ENCODE data around the gene RHOG.

RHOG gene

DNA sequence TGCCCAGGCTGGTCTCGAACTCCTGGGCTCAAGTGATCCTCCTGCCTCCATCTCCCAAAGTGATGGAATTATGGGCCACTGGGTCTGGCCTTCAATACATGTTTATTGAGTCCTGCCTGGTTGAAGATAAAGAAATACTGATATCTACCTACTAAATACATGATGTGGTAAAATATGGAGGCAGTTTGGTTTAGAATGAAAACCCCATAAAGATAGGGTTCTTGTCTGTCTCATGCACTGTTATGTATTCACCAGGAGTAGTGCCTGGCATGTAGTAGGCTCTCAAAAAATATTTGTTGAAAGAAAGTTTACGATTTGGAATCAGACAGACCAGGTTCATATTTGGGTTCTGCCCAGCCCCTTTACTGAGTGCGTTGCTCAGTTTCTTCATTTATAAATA, 35.9 kb upstream of the RHOG start:
- TF ChIP-seq, protein P1, sequence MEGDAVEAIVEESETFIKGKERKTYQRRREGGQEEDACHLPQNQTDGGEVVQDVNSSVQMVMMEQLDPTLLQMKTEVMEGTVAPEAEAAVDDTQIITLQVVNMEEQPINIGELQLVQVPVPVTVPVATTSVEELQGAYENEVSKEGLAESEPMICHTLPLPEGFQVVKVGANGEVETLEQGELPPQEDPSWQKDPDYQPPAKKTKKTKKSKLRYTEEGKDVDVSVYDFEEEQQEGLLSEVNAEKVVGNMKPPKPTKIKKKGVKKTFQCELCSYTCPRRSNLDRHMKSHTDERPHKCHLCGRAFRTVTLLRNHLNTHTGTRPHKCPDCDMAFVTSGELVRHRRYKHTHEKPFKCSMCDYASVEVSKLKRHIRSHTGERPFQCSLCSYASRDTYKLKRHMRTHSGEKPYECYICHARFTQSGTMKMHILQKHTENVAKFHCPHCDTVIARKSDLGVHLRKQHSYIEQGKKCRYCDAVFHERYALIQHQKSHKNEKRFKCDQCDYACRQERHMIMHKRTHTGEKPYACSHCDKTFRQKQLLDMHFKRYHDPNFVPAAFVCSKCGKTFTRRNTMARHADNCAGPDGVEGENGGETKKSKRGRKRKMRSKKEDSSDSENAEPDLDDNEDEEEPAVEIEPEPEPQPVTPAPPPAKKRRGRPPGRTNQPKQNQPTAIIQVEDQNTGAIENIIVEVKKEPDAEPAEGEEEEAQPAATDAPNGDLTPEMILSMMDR (IDR thresholded peaks at IDR 0.05; ENCODE audit: low read depth, low read length, missing control alignments): no peak
- no peaks in the 10 kb centered on the region for H3K36me3 ChIP-seq (replicated peaks)
- DNase-seq: no peak
- H3K4me3 ChIP-seq (ENCODE audit: low read depth, low read length): no peak overlapping the region
- no peak overlapping the region for H3K27ac ChIP-seq
- in situ Hi-C loops (cut with HindIII; ENCODE audit: low pct_ligation_motif_present, low sequenced_read_pairs): no loop called here
- H3K27me3 ChIP-seq (replicated peaks): no peaks in the 10 kb centered on the region

DNA sequence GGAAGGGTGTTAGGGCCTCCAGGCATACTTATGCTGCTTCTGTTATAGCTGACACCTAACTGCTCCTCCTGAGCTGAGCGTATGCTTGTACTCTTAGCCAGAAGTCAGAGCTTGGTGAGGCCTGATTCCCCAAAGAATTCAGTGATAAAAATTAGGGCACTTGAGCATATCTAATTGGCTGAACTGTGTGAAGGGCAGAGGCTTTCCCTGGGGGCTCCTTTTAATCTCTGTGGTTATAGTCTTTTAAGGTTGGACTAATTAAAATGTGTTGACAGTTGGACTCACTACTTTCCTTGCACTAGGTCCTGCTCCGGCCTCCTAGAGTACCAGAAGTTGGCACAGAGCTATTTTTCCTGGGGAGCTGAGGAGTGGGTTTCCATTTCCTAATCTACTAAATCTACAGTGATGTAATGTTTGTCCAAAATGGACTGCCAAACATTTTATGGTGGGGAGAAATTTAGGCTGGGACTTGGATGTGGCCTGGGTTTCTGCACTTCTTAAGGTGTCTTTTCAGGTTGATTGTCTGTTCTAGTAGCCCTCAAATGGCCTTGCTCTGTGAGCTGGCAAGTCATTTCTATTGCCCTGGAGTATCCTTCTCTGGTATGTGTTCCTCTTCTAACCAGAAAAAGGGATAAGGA, 33.1 kb upstream of the RHOG start:
- in situ Hi-C loops (cut with HindIII; ENCODE audit: low pct_ligation_motif_present, low sequenced_read_pairs): no loop called here
- Histone ChIP-seq H3K27ac (no peak overlapping the region), H3K4me3 (ENCODE audit: low read depth, low read length) (no peak overlapping the region), H3K36me3 (replicated peaks) (no peaks in the 10 kb centered on the region), H3K27me3 (replicated peaks) (no peaks in the 10 kb centered on the region)
- TF ChIP-seq, protein P1 (IDR thresholded peaks at IDR 0.05; ENCODE audit: low read depth, low read length, missing control alignments): no peak
- DNase-seq: no peak

DNA sequence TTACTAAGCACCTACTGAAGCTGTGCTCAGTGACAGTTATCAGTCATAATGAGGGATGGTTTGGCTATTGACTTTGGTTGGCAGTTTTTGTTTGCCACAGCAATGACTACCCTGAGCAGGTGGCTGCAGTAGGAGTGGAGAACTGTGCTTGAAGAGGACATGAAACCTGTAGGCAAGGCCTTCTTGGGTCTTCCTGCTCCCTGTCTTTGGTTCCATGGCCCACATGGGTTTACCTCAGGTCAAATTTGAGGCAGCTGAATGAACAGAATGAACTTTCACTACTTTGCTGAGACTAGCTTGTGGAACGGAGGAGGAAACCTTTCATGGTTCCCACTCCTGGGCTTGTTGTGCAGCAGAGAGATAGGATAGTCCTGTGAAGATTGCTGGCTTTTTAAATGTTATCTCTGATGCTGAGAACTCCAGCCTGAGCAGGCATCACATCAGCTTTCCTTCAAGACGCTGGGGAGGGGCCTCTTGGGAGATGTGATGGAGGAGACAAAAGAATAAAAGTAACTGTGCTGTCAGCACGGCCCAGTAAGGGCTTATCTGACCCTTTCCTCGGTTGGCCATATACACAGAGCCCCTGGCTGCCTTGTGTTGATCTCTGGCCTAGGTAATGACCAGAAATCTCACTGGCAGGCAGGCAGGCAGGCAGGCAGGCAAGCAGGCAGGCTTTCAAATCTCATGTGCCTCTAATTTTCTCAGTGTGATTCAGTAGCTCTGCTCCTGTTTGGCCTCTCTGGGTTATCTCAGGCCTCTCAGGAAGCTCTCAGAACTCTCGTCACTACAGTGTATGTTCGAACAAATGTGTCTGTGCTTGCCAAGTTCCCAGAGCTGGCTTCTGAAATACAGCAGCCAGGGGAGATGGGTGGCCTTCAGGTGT, 26.7 kb upstream of the RHOG start:
- peak; percentile 29 for DNase-seq
- Histone ChIP-seq H3K27ac (no peak overlapping the region), H3K36me3 (replicated peaks) (no peaks in the 10 kb centered on the region), H3K27me3 (replicated peaks) (no peaks in the 10 kb centered on the region), H3K4me3 (ENCODE audit: low read depth, low read length) (no peak overlapping the region)
- in situ Hi-C loops (cut with HindIII; ENCODE audit: low pct_ligation_motif_present, low sequenced_read_pairs): no loop called here
- TF ChIP-seq, protein P1 (IDR thresholded peaks at IDR 0.05; ENCODE audit: low read depth, low read length, missing control alignments): no peak

DNA sequence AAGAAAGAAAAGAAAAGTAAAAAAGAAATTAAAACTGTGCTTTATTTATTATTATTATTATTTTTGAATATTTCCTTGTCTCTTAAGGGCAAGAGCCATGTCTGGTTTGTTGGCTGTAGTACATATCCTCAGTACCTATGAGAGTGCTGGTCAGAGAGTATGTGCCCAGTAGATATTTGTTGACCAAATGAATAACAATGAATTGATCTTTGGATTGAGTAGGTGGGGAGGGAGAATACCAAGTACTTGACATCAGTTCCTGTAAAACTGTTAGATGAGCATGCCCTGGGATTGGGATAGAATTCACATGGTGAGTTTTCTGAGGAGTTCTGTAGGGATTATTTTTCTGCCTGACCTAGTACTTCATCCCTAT, 26.1 kb upstream of the RHOG start:
- Histone ChIP-seq H3K4me3 (ENCODE audit: low read depth, low read length) (no peak overlapping the region), H3K27ac (no peak overlapping the region), H3K27me3 (replicated peaks) (no peaks in the 10 kb centered on the region), H3K36me3 (replicated peaks) (no peaks in the 10 kb centered on the region)
- in situ Hi-C loops (cut with HindIII; ENCODE audit: low pct_ligation_motif_present, low sequenced_read_pairs): no loop called here
- DNase-seq: no peak
- TF ChIP-seq, protein P1 (IDR thresholded peaks at IDR 0.05; ENCODE audit: low read depth, low read length, missing control alignments): no peak

DNA sequence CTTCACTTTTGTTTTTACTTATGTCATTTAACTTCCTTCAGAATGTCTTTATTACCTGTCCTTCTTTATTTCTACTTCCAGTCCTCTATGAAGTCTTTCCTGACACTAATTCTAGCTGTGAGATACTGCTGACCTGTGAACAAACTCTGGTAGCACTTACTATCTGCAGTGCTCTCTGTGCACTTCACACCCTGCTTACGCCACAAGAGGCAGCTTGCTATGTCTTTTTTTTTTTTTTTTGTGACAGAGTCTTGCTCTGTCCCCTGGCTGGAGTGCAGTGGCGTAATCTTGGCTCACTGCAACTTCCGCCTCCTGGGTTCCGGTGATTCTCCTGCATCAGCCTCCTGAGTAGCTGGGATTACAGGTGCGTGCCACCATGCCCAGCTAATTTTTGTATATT, 25.4 kb upstream of the RHOG start:
- Histone ChIP-seq H3K27ac (peak overlapping the region; percentile 20), H3K27me3 (replicated peaks) (no peaks in the 10 kb centered on the region)

More for the DNA sequence above, 25.4 kb upstream of the RHOG start:
- no peak overlapping the region for H3K4me3 ChIP-seq (ENCODE audit: low read depth, low read length)
- H3K36me3 ChIP-seq (replicated peaks): no peaks in the 10 kb centered on the region
- in situ Hi-C loops (cut with HindIII; ENCODE audit: low pct_ligation_motif_present, low sequenced_read_pairs): no loop called here
- DNase-seq: peak; percentile 8
- TF ChIP-seq, protein P1 (IDR thresholded peaks at IDR 0.05; ENCODE audit: low read depth, low read length, missing control alignments): no peak
